HepG2 (cell line): ENCODE data around the gene IFI30. TPM values are rescaled to one million over a fixed set of nuclear protein-coding genes. Genes with fewer than 3 reads are reported as not detected.
A peak's percentile ranks its signal among the peaks of the same experiment; 100 is the strongest.

Experiments
- BCL6 ChIP-seq: IDR thresholded peaks from 2 replicates; pipeline ENCODE4 v1.6.1; 2016; ENCODE audit warnings: missing genetic modification reagents, missing compliant biosample characterization
- CCAR2 ChIP-seq: fragments of 200-400 bp; formaldehyde crosslinking; optimal IDR thresholded peaks from 2 replicates; pipeline ENCODE3; 2018; ENCODE audit warnings: low read depth, mild to moderate bottlenecking, low read length, moderate library complexity
- DPF2 ChIP-seq: sonication (generic); formaldehyde crosslinking; IDR thresholded peaks from 2 replicates; pipeline ENCODE4 v1.4.0; 2020; ENCODE audit warnings: mild to moderate bottlenecking, low read depth, missing genetic modification reagents, borderline replicate concordance
- ESRRA ChIP-seq: sonication (generic); formaldehyde crosslinking; IDR thresholded peaks from 2 replicates; pipeline ENCODE4 v1.5.1; 2020; ENCODE audit warnings: mild to moderate bottlenecking, low read depth, missing genetic modification reagents
- FOXO1 ChIP-seq: sonication (generic); formaldehyde crosslinking; IDR thresholded peaks from 2 replicates; pipeline ENCODE4 v1.4.0; 2020; ENCODE audit warnings: missing genetic modification reagents
- HNRNPL ChIP-seq: fragments of 200-400 bp; formaldehyde crosslinking; IDR thresholded peaks from 2 replicates; pipeline ENCODE4 v1.6.1; 2017; ENCODE audit warnings: mild to moderate bottlenecking, low read depth, low read length
- IKZF4 ChIP-seq: sonication (generic); formaldehyde crosslinking; IDR thresholded peaks from 2 replicates; pipeline ENCODE4 v1.5.1; 2020; ENCODE audit warnings: borderline replicate concordance, mild to moderate bottlenecking, low read depth, missing genetic modification reagents; ENCODE audit errors: not compliant biosample characterization
- KLF6 ChIP-seq: IDR thresholded peaks from 2 replicates; pipeline ENCODE4 v1.8.0; 2016; ENCODE audit warnings: missing biosample characterization, missing genetic modification reagents
- MEIS1 ChIP-seq: sonication (generic); formaldehyde crosslinking; IDR thresholded peaks from 2 replicates; pipeline ENCODE4 v1.9.0; 2021; ENCODE audit warnings: mild to moderate bottlenecking, missing genetic modification reagents, moderate library complexity, borderline replicate concordance
- MXI1 ChIP-seq: IDR thresholded peaks from 3 replicates; pipeline ENCODE4 v1.6.1; 2012; ENCODE audit warnings: low read depth, low read length, inconsistent platforms, borderline replicate concordance
- MZF1 ChIP-seq: sonication (generic); formaldehyde crosslinking; IDR thresholded peaks from 2 replicates; pipeline ENCODE4 v1.8.1; 2023; ENCODE audit warnings: mild to moderate bottlenecking, missing genetic modification reagents, borderline replicate concordance
- RNF2 ChIP-seq: fragments of 450-650 bp; conservative IDR thresholded peaks from 2 replicates; pipeline ENCODE4 v1.6.1; 2016; ENCODE audit warnings: low read depth
- SRSF9 ChIP-seq: fragments of 200-400 bp; formaldehyde crosslinking; IDR thresholded peaks from 2 replicates; pipeline ENCODE4 v1.6.1; 2018; ENCODE audit warnings: borderline replicate concordance, mild to moderate bottlenecking, low read depth, low read length; ENCODE audit not compliant: insufficient read depth, poor library complexity, severe bottlenecking
- ZFAT ChIP-seq: sonication (generic); formaldehyde crosslinking; conservative IDR thresholded peaks from 2 replicates; pipeline ENCODE4 v1.8.1; 2023; ENCODE audit warnings: missing genetic modification reagents, inconsistent platforms
- ZFP37 ChIP-seq: sonication (generic); formaldehyde crosslinking; IDR thresholded peaks from 2 replicates; pipeline ENCODE4 v1.4.0; 2020; ENCODE audit warnings: missing genetic modification reagents, borderline replicate concordance
- ZNF160 ChIP-seq: sonication (generic); formaldehyde crosslinking; IDR thresholded peaks from 2 replicates; pipeline ENCODE4 v1.8.0; 2022; ENCODE audit warnings: mild to moderate bottlenecking, inconsistent platforms, missing genetic modification reagents
- ZNF207 ChIP-seq: fragments of 450-650 bp; IDR thresholded peaks from 2 replicates; pipeline ENCODE4 v1.6.1; 2016; ENCODE audit warnings: antibody characterized with exemption, borderline replicate concordance
- ZNF335 ChIP-seq: sonication (generic); formaldehyde crosslinking; IDR thresholded peaks from 2 replicates; pipeline ENCODE4 v1.4.0; 2020; ENCODE audit warnings: missing genetic modification reagents
- ZNF552 ChIP-seq: sonication (generic); formaldehyde crosslinking; IDR thresholded peaks from 2 replicates; pipeline ENCODE4 v1.9.0; 2022; ENCODE audit warnings: missing genetic modification reagents, mild to moderate bottlenecking, borderline replicate concordance
- ZNF670 ChIP-seq: sonication (generic); formaldehyde crosslinking; IDR thresholded peaks from 2 replicates; pipeline ENCODE4 v1.8.0; 2022; ENCODE audit warnings: mild to moderate bottlenecking, missing genetic modification reagents, borderline replicate concordance
- polyA plus RNA-seq, 8 experiments: library from polyadenylated mRNA; depleted of rRNA in 3 of 8; stranded (reverse) in 7 of 8; unstranded in 1 of 8; fragments of >200 nt; fragmentation: Illumina TruSeq in 4 of 8; extraction: Trizol in 4 of 8; gene quantifications; 2 replicates each; pipeline versions ENCODE4 v1.2.1 to v1.2.3, GENCODE V29; 2011 to 2016; ENCODE audit warnings: low read depth in 4 of 8, missing spikeins in 1 of 8, mixed read lengths in 1 of 8; ENCODE audit not compliant: insufficient read depth in 1 of 8
- total RNA-seq, 5 experiments: library from RNA; depleted of rRNA; stranded (reverse); fragments of >200 nt; fragmentation: Illumina TruSeq; extraction: Trizol; gene quantifications; 2 replicates each; pipeline ENCODE4 v1.2.3, GENCODE V29; 2016; ENCODE audit warnings: low read depth in 1 of 5
- TF ChIP-seq, protein P1 (sequence below): sonication (generic); formaldehyde crosslinking; conservative IDR thresholded peaks from 2 replicates; pipeline ENCODE4 v1.4.0; 2020; ENCODE audit warnings: missing genetic modification reagents
- TF ChIP-seq, protein P2 (sequence below): sonication (generic); formaldehyde crosslinking; IDR thresholded peaks from 2 replicates; pipeline ENCODE4 v1.4.0; 2020; ENCODE audit warnings: mild to moderate bottlenecking, missing genetic modification reagents
- TF ChIP-seq, protein P3 (sequence below): IDR thresholded peaks from 2 replicates; pipeline ENCODE4 v1.6.1; 2016; ENCODE audit warnings: mild to moderate bottlenecking
- TF ChIP-seq, protein P4 (sequence below): IDR thresholded peaks from 2 replicates; pipeline ENCODE4 v1.6.1; 2018; ENCODE audit warnings: missing genetic modification reagents

The IFI30 gene
- total and polyA plus RNA-seq, 2 of the 13 experiments (the other 11 are each of a cell fraction or from before 2014, with no cell fraction given), result 25.0 to 79.4 TPM

DNA sequence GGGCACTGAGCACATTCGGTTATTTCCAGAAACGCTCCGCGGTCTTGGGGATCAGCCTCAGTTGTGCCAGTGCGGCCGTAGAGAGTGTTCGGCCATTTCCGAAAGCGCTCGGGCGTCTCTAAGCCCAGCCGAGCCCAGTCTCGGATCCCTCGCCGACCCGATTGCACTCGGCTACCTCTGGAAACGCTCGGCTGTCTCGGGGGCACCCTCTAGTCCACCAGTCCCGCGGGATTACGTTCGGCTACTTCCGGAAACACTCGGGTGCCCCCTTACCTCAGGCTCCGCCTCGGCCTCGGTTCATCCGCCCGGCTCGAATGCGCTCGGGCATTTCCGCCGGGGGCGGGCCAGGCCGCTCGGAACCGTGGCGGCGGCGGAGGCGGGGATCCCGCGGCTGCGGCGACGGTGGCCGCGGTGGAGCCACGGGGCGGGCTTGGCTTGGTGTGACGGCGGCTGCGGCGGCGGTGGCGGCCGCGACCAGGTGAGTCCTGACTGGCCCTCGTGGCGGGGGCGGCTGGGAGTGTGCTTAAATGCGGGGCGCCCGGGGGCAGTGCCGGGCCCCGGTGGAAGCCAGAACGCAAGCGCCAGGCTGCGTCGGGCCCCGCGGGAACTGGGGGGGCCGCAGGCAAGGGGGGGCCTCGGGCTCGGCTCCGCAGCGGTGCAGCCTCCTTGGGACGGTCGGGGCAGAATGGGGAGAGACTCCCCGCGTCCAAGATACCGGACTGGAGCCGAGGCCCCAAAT is 20.6 kb upstream of the IFI30 start, which contains the start of gene PIK3R2 (continued):
- TF ChIP-seq MZF1 (no peak), ZNF552 (CRISPR knock-in tag) (no peak), KLF6 (no peak), MEIS1 (CRISPR knock-in tag) (no peak), ZNF207 (no peak), SRSF9 (no peak), ZFP37 (CRISPR knock-in tag) (no peak), ZNF160 (peak; percentile 20; the same call in 1 of the 2 replicates), ESRRA (CRISPR knock-in tag) (no peak), ZNF670 (no peak), CCAR2 (no peak), ZFAT (no peak), FOXO1 (CRISPR knock-in tag) (no peak; the same call in 1 of the 2 replicates), BCL6 (CRISPR knock-in tag) (no peak), HNRNPL (no peak), IKZF4 (CRISPR knock-in tag) (no peak), DPF2 (no peak), RNF2 (no peak), MXI1 (peak; percentile 61; the same call in 1 of the 3 replicates), ZNF335 (0 out of 2 replicates have a peak, but pooled peaks have one; percentile 1)
- TF ChIP-seq, protein P1, sequence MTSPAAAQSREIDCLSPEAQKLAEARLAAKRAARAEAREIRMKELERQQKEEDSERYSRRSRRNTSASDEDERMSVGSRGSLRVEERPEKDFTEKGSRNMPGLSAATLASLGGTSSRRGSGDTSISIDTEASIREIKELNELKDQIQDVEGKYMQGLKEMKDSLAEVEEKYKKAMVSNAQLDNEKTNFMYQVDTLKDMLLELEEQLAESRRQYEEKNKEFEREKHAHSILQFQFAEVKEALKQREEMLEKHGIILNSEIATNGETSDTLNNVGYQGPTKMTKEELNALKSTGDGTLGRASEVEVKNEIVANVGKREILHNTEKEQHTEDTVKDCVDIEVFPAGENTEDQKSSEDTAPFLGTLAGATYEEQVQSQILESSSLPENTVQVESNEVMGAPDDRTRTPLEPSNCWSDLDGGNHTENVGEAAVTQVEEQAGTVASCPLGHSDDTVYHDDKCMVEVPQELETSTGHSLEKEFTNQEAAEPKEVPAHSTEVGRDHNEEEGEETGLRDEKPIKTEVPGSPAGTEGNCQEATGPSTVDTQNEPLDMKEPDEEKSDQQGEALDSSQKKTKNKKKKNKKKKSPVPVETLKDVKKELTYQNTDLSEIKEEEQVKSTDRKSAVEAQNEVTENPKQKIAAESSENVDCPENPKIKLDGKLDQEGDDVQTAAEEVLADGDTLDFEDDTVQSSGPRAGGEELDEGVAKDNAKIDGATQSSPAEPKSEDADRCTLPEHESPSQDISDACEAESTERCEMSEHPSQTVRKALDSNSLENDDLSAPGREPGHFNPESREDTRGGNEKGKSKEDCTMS (CRISPR knock-in tag), result no peak
- TF ChIP-seq, protein P2, sequence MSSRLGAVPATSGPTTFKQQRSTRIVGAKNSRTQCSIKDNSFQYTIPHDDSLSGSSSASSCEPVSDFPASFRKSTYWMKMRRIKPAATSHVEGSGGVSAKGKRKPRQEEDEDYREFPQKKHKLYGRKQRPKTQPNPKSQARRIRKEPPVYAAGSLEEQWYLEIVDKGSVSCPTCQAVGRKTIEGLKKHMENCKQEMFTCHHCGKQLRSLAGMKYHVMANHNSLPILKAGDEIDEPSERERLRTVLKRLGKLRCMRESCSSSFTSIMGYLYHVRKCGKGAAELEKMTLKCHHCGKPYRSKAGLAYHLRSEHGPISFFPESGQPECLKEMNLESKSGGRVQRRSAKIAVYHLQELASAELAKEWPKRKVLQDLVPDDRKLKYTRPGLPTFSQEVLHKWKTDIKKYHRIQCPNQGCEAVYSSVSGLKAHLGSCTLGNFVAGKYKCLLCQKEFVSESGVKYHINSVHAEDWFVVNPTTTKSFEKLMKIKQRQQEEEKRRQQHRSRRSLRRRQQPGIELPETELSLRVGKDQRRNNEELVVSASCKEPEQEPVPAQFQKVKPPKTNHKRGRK (CRISPR knock-in tag), result no peak
- TF ChIP-seq, protein P3, sequence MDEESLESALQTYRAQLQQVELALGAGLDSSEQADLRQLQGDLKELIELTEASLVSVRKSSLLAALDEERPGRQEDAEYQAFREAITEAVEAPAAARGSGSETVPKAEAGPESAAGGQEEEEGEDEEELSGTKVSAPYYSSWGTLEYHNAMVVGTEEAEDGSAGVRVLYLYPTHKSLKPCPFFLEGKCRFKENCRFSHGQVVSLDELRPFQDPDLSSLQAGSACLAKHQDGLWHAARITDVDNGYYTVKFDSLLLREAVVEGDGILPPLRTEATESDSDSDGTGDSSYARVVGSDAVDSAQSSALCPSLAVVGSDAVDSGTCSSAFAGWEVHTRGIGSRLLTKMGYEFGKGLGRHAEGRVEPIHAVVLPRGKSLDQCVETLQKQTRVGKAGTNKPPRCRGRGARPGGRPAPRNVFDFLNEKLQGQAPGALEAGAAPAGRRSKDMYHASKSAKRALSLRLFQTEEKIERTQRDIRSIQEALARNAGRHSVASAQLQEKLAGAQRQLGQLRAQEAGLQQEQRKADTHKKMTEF, result no peak
- TF ChIP-seq, protein P4, sequence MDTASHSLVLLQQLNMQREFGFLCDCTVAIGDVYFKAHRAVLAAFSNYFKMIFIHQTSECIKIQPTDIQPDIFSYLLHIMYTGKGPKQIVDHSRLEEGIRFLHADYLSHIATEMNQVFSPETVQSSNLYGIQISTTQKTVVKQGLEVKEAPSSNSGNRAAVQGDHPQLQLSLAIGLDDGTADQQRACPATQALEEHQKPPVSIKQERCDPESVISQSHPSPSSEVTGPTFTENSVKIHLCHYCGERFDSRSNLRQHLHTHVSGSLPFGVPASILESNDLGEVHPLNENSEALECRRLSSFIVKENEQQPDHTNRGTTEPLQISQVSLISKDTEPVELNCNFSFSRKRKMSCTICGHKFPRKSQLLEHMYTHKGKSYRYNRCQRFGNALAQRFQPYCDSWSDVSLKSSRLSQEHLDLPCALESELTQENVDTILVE (CRISPR knock-in tag), result peak; percentile 49; the same call in 1 of the 2 replicates
